ENCODE data around the gene TENM4.

TENM4 gene

GRCh38 chr11:78676026-78676557, 764.7 kb downstream of the TENM4 start:
- Histone ChIP-seq H3K9me3 (ENCODE audit: insufficient read depth, low read length, severe bottlenecking) (no peaks in the 10 kb centered on the region), H3K4me1 (ENCODE audit: insufficient read depth, low read length) (no peaks in the 10 kb centered on the region), H3K9ac (ENCODE audit: low read depth, low read length) (no peak overlapping the region), H3K79me2 (ENCODE audit: insufficient read depth, low read length) (no peaks in the 10 kb centered on the region), H3K36me3 (ENCODE audit: insufficient read depth, low read length) (no peaks in the 10 kb centered on the region), H3K4me2 (ENCODE audit: insufficient read depth, low read length) (no peak overlapping the region), H3K4me3 (ENCODE audit: low read depth in 1 of 2, low read length in 2 of 2) (no peak overlapping the region), H3K27ac (ENCODE audit: low read length) (no peak overlapping the region), H3K27me3 (ENCODE audit: insufficient read depth, low read length, poor library complexity) (no peaks in the 10 kb centered on the region), H2AFZ (ENCODE audit: low read depth, low read length) (no peak overlapping the region), H4K20me1 (ENCODE audit: insufficient read depth, low read length) (no peaks in the 10 kb centered on the region)
- TF ChIP-seq EZH2 (IDR thresholded peaks at IDR 0.05; ENCODE audit: borderline replicate concordance, low read depth, low read length, severe bottlenecking) = no peak
- TF ChIP-seq CTCF (IDR thresholded peaks at IDR 0.05; ENCODE audit: borderline replicate concordance, extremely low read depth, low read length, poor library complexity, severe bottlenecking) = no peak
- ATAC-seq (ENCODE audit: insufficient read depth, low read depth) (no peak), DNase-seq (no peak)

- no peak overlapping the region for H3K4me3 ChIP-seq (ENCODE audit: low read depth in 1 of 2, low read length in 2 of 2)
- ATAC-seq (ENCODE audit: insufficient read depth, low read depth) (no peak), DNase-seq (no peak)
- no peaks in the 10 kb centered on the region for H3K79me2 ChIP-seq (ENCODE audit: insufficient read depth, low read length)
- H3K4me2 ChIP-seq (ENCODE audit: insufficient read depth, low read length) = no peak overlapping the region
- H3K36me3 ChIP-seq (ENCODE audit: insufficient read depth, low read length) = no peaks in the 10 kb centered on the region
- no peak overlapping the region for H3K9ac ChIP-seq (ENCODE audit: low read depth, low read length)
- no peak overlapping the region for H3K27ac ChIP-seq (ENCODE audit: low read length)
- no peaks in the 10 kb centered on the region for H3K27me3 ChIP-seq (ENCODE audit: insufficient read depth, low read length, poor library complexity)
- H4K20me1 ChIP-seq (ENCODE audit: insufficient read depth, low read length) = 0 out of 2 replicates have a peak, but pooled peaks cover 3% of the 10 kb centered on the region
- no peak overlapping the region for H2AFZ ChIP-seq (ENCODE audit: low read depth, low read length)
- H3K4me1 ChIP-seq (ENCODE audit: insufficient read depth, low read length) = no peaks in the 10 kb centered on the region
- no peak for TF ChIP-seq EZH2 (IDR thresholded peaks at IDR 0.05; ENCODE audit: borderline replicate concordance, low read depth, low read length, severe bottlenecking)
- TF ChIP-seq CTCF (IDR thresholded peaks at IDR 0.05; ENCODE audit: borderline replicate concordance, extremely low read depth, low read length, poor library complexity, severe bottlenecking) = no peak
- peaks cover 2% of the 10 kb centered on the region for H3K9me3 ChIP-seq (ENCODE audit: insufficient read depth, low read length, severe bottlenecking)
Measured at GRCh38 chr11:78672850-78673620, 767.8 kb downstream of the TENM4 start.

- ATAC-seq (ENCODE audit: insufficient read depth, low read depth) = no peak
Measured at GRCh38 chr11:78669249-78669648, 771.6 kb downstream of the TENM4 start.

More at GRCh38 chr11:78669249-78669648, 771.6 kb downstream of the TENM4 start:
- Histone ChIP-seq H3K27me3 (ENCODE audit: insufficient read depth, low read length, poor library complexity) (no peaks in the 10 kb centered on the region), H3K27ac (ENCODE audit: low read length) (no peak overlapping the region), H3K4me2 (ENCODE audit: insufficient read depth, low read length) (no peak overlapping the region), H3K4me1 (ENCODE audit: insufficient read depth, low read length) (no peaks in the 10 kb centered on the region), H3K36me3 (ENCODE audit: insufficient read depth, low read length) (no peaks in the 10 kb centered on the region), H3K79me2 (ENCODE audit: insufficient read depth, low read length) (no peaks in the 10 kb centered on the region), H4K20me1 (ENCODE audit: insufficient read depth, low read length) (0 out of 2 replicates have a peak, but pooled peaks cover 3% of the 10 kb centered on the region), H3K9ac (ENCODE audit: low read depth, low read length) (no peak overlapping the region), H3K9me3 (ENCODE audit: insufficient read depth, low read length, severe bottlenecking) (peaks cover 2% of the 10 kb centered on the region), H2AFZ (ENCODE audit: low read depth, low read length) (no peak overlapping the region), H3K4me3 (ENCODE audit: low read depth in 1 of 2, low read length in 2 of 2) (no peak overlapping the region)
- DNase-seq = no peak
- no peak for TF ChIP-seq CTCF (IDR thresholded peaks at IDR 0.05; ENCODE audit: borderline replicate concordance, extremely low read depth, low read length, poor library complexity, severe bottlenecking)
- no peak for TF ChIP-seq EZH2 (IDR thresholded peaks at IDR 0.05; ENCODE audit: borderline replicate concordance, low read depth, low read length, severe bottlenecking)

Measured in DND-41 (cell line).